Ovary (tissue), 9 donors: ENCODE measurements around the gene PGBD5. TPM values are rescaled to one million over a fixed set of nuclear protein-coding genes. Genes with fewer than 3 reads are reported as not detected.

Experiments used
- DNase-seq, 5 donors: peaks; one replicate each; pipeline ENCODE4 v3.0.0-alpha.2; 2019 to 2020
- H3K27ac ChIP-seq, 2 donors: fragments of 200-600 bp; one replicate each; pipeline versions ENCODE4 v1.5.1 to v1.8.0; 2019 to 2022
- H3K27me3 ChIP-seq: fragments of 200-600 bp; one replicate; pipeline ENCODE4 v1.8.0; 2022
- H3K36me3 ChIP-seq: fragments of 200-600 bp; sonication (generic); one replicate; pipeline ENCODE4 v1.5.1; 2019
- H3K4me1 ChIP-seq: one replicate; pipeline ENCODE4 v1.8.1; 2013; ENCODE audit warnings: mild to moderate bottlenecking, moderate library complexity; ENCODE audit not compliant: insufficient read depth
- H3K4me3 ChIP-seq: fragments of 200-600 bp; sonication (generic); one replicate; pipeline ENCODE4 v1.5.1; 2017
- H3K9me3 ChIP-seq, 2 donors: fragments of 200-600 bp in 1 of 2; sonication (generic) in 1 of 2; one replicate each; pipeline versions ENCODE4 v1.5.1 to v1.8.1; 2013 to 2019; ENCODE audit warnings: mild to moderate bottlenecking in 1 of 2, moderate library complexity in 1 of 2
- CTCF ChIP-seq, 3 donors: fragments of 450-650 bp in 2 of 3; fragments of 200-600 bp in 1 of 3; IDR thresholded peaks; one replicate each; pipeline versions ENCODE4 v1.5.1 to v1.8.0; 2016 to 2022; ENCODE audit warnings: antibody characterized with exemption in 3 of 3, mild to moderate bottlenecking in 1 of 3
- EP300 ChIP-seq: sonication (generic); formaldehyde crosslinking; IDR thresholded peaks from one replicate; pipeline ENCODE4 v1.6.1; 2017; ENCODE audit warnings: antibody characterized with exemption
- POLR2A ChIP-seq: fragments of 450-650 bp; IDR thresholded peaks from one replicate; pipeline ENCODE4 v1.6.1; 2017; ENCODE audit warnings: antibody characterized with exemption, mild to moderate bottlenecking, moderate library complexity
- WGBS, 3 donors: extraction: QIAGEN DNeasy Blood & Tissue Kit in 1 of 3; methylation state at CpG; one replicate each; pipeline versions ENCODE4 v1.1.5 to v1.1.7; 2013 to 2017; 5-methylcytosine and 5-hydroxymethylcytosine counted together
- intact Hi-C, 4 donors: fragments of 100-400 bp; cut with DNase I; formaldehyde crosslinking; loops; one replicate each; pipeline versions ENCODE4 v1.11.0 to v1.15.1; 2022 to 2023
- polyA plus RNA-seq, 2 donors: library from polyadenylated mRNA; stranded (reverse); fragments of 200-250 nt in 1 of 2; fragments of 350-450 nt in 1 of 2; fragmentation: Illumina TruSeq in 1 of 2; extraction: RNeasy Lipid Tissue Mini Kit (QIAGEN cat#74804) in 1 of 2; gene quantifications; one replicate each; pipeline ENCODE4 v1.2.3, GENCODE V29; 2013 to 2014
- total RNA-seq, 7 donors: library from RNA; depleted of rRNA in 2 of 7; stranded (reverse); fragments of >200 nt in 2 of 7; fragmentation: NEBNext Ultra II Directional in 3 of 7; extraction: Animal tissue kit (Norgen Biotek cat#: 25700) in 3 of 7; gene quantifications; one replicate each; pipeline versions ENCODE4 v1.1.0 to v1.2.4, GENCODE V29; 2016 to 2023
- donor health status: DM: no; HTN: no; CAD: no; lungs with moderate emphysema.
- donor health status: DM: no; HTN: no; CAD: no.
- donor health status: Bipolar disorder and iron deficiency.
- donor health status: DM: yes; HTN: yes; CAD: no.
- donor health status: DM: no; HTN: no; CAD: no.
- donor health status: DM: yes; HTN: yes; CAD: no.

The PGBD5 gene
- total and polyA plus RNA-seq, 9 donors: 0.12 to 2.6 (median 1.1) TPM

- intact Hi-C loops: no loop called here
- Histone ChIP-seq H3K27me3 (no peaks in the 10 kb centered on the region), H3K27ac (no peak overlapping the region), H3K9me3 (no peaks in the 10 kb centered on the region), H3K4me3 (no peak overlapping the region), H3K4me1 (no peaks in the 10 kb centered on the region), H3K36me3 (no peaks in the 10 kb centered on the region)
- peak in 1 of 5 donors; percentile 7 for DNase-seq
- WGBS, 3 donors: 57 to 75% (median 64%) methylated on average over 7 of the region's 7 CpGs
- TF ChIP-seq EP300 (no peak), CTCF (IDR thresholded peaks at IDR 0.05) (no peak), POLR2A (no peak)
These were observed 132.8 kb downstream of the PGBD5 start for GRCh38 chr1:230293390-230293700.

- no peaks in the 10 kb centered on the region for H3K27me3 ChIP-seq
- no peak for TF ChIP-seq EP300
- TF ChIP-seq POLR2A: no peak
- no peak for TF ChIP-seq CTCF (IDR thresholded peaks at IDR 0.05)
- intact Hi-C loops: no loop called here
- peak in 2 of 5 donors; percentile 17 to 44 for DNase-seq
- no peak overlapping the region for H3K4me3 ChIP-seq
- H3K27ac ChIP-seq: no peak overlapping the region
- no peaks in the 10 kb centered on the region for H3K9me3 ChIP-seq
- no peaks in the 10 kb centered on the region for H3K4me1 ChIP-seq
- no peaks in the 10 kb centered on the region for H3K36me3 ChIP-seq
- WGBS, 3 donors: 44 to 53% (median 48%) methylated on average over 12 of the region's 12 CpGs
These were observed 133.3 kb downstream of the PGBD5 start for GRCh38 chr1:230292689-230293389.

GRCh38 chr1:230291731-230292620 is 134.2 kb downstream of the PGBD5 start:
- no peak overlapping the region for H3K4me3 ChIP-seq
- peak in 2 of 5 donors; percentile 13 to 15 for DNase-seq
- intact Hi-C loops: no loop called here
- no peaks in the 10 kb centered on the region for H3K9me3 ChIP-seq
- H3K36me3 ChIP-seq: no peaks in the 10 kb centered on the region
- WGBS, 3 donors: 67 to 76% (median 69%) methylated on average over 26 to 28 of the region's 28 CpGs
- H3K4me1 ChIP-seq: no peaks in the 10 kb centered on the region
- TF ChIP-seq POLR2A (no peak), CTCF (IDR thresholded peaks at IDR 0.05) (no peak), EP300 (no peak)
- no peaks in the 10 kb centered on the region for H3K27me3 ChIP-seq
- no peak overlapping the region for H3K27ac ChIP-seq

GRCh38 chr1:230289350-230289644 is 136.8 kb downstream of the PGBD5 start:
- H3K4me1 ChIP-seq: no peaks in the 10 kb centered on the region
- intact Hi-C loops: no loop called here
- 89 to 94% (median 92%) methylated on average over 5 of the region's 5 CpGs for WGBS, 3 donors
- no peaks in the 10 kb centered on the region for H3K9me3 ChIP-seq
- no peaks in the 10 kb centered on the region for H3K27me3 ChIP-seq
- H3K36me3 ChIP-seq: no peaks in the 10 kb centered on the region
- DNase-seq: no peak
- no peak for TF ChIP-seq EP300
- H3K27ac ChIP-seq: no peak overlapping the region
- no peak overlapping the region for H3K4me3 ChIP-seq
